GM19099 (cell line): ENCODE measurements around the gene B9D2.

Experiments used
- POLR2A ChIP-seq: IDR thresholded peaks from 3 replicates; pipeline ENCODE4 v1.6.1; 2011; ENCODE audit warnings: low read depth; ENCODE audit not compliant: insufficient read length; ENCODE audit errors: extremely low read depth

B9D2 gene

DNA sequence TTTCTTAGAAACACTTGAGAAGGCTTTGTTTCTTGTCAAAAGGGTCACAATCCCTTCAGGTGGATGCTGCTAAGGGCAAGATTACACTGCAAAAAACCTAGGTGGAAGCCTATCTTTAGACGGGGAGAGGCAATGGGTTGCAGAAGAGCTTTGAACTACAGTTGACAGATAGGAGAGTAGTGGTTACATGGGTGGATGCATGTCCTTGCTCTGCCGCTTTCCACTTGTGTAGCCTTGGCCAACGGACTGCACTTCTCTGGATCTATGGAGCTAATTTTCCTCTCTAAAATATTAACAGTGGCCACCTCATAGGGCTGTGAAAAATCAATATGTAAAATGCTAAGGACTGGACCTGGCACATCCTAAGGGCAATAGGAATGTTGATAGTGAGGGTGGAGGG is 34.6 kb upstream of the B9D2 start:
- no peak for TF ChIP-seq POLR2A

DNA sequence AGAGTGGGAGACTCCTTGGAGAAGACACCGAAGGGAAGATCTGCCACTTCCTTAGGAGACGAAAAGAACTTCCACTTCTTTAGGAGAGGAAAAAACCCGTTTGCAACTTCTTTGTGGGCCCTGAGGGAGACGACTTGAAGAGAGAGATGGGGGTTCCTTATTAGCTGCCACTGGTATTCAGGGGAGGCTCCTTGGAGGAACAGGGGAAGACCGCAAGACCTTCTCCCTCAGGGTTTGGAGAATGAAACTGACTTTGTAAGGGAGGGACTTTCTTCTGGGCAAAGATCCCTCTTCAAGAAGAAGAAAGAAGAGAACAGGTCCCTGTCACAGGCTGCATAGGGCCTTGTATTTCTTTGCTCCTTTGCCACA is 34.1 kb upstream of the B9D2 start:
- TF ChIP-seq POLR2A, result no peak

DNA sequence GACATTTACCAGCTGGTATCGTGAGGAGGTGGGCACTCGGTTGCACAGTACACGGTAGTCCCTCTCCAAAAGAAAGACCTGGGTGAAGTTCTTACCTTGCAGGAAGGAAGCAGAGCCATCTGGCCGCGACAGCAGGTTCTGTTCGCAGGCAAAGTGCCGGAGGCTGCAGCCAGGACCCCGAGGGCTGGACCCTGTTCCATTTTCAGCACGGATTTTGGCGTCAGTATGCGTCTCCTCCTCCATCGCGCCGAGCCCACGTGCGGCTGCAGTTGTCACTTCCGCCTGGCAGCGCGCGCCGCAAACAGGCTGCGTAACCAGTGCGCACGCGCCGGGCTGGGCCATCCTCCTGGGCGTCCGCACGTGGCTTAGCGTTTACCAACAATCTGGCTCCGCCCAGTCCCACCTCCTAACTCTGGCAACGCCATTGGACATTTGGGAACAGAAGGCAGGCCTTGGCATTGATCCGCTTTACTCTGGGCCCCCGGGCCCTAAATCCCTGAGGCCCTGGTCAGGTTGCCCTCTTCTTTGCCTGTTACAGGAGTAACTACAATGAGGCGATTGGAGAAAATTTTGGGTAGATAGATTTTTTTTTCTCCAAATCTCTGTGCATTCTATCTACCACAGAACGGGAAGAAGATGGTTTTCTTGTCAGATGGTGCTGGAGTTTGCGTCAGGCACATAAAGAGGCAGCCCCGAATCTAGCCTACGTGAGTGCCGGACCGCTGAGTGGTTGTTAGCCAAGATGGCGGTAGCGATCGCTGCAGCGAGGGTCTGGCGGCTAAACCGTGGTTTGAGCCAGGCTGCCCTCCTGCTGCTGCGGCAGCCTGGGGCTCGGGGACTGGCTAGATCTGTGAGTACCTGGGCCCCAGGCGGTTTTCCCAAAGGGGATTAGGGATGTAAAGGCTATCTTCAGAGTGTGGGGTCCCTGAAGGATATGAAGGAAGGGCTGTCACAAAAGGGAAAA is 33.4 kb upstream of the B9D2 start, which contains the start of the genes BCKDHA and EXOSC5:
BCKDHA (plus strand) TSS at position 733 of the 964 bp plus-strand sequence; CDS start at position 743, 10 bp downstream.
EXOSC5 (minus strand) TSS at position 274 of the 964 bp plus-strand sequence; CDS start at position 243, 31 bp downstream.
- TF ChIP-seq POLR2A, result peak; percentile 69

DNA sequence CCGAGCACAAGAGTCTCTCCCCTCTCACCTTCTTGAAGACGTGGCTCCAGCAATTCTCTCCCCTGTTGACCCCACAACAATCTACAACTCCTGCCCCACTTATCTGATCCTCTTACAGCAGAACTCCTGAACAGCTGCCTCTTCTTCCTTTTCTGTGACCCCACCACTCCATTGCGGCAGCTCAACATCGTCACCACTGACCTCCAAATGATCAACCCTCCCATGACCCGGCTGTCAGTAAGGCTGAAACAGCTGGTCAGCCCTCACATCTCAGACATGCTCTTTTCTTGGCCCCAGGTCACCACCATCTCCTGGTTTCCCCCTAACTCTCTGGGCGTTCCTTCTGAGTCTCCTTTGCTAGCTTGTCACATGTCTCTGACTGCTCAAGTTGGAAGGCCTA is 31.4 kb upstream of the B9D2 start:
- TF ChIP-seq POLR2A, result no peak

DNA sequence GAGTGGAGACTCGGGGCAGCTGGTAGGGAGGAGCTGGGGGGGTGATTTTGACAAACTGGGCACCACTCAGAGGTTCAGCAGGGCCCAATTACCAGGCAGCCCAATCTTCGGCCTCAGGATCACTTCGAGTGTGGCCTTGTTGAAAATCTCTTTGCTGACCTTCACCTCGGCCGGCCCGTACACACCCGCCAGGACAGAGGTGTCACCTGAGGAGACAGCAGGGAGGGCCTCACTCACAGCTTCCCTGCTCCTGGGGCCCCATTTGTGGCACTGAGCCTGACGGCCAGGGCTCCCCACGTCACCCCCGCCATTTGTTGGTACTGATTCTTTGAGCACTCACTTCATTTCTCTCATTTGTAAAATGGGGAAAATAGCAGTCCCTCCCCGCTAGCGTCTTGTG is 28.8 kb upstream of the B9D2 start:
- no peak for TF ChIP-seq POLR2A

DNA sequence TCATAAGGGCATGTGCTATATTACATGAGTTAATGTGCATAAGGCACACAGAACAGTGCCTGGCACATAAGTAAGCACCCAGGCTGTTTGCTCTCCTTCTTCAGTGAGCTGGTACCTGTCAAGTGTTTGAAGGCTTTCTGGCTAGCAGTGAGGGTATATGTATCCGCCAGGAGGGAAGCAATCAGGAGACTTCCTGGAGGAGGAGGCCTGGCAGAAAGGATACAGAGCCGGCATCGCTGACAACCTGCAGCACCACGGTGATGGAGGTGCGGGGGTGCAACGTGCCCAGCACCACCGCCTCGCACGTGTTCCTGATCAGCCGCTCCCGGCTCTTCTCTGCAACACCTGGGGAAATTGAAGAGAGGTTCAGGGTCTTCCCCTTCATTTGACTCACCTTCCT is 27.7 kb upstream of the B9D2 start:
- no peak for TF ChIP-seq POLR2A

DNA sequence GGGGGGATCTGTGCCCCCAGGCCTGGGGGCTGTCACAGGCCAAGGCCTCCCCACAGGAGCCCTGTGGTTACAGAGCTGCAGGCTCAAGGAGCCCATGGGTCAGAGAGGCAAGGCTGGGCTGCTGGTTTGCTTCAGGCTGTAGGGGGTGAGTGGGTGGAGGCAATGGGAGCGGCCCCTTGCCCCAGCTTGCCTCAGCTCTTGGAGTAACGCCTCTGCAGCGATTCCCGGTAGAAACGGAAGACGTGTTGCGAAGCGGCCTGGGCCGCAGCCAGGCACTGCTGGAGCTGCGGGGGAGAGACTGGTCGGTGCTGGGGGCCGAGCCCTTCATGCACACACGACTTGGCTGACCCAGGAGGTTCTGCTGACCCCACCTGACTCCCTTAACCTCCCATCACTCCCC is 22.5 kb upstream of the B9D2 start:
- TF ChIP-seq POLR2A, result no peak

DNA sequence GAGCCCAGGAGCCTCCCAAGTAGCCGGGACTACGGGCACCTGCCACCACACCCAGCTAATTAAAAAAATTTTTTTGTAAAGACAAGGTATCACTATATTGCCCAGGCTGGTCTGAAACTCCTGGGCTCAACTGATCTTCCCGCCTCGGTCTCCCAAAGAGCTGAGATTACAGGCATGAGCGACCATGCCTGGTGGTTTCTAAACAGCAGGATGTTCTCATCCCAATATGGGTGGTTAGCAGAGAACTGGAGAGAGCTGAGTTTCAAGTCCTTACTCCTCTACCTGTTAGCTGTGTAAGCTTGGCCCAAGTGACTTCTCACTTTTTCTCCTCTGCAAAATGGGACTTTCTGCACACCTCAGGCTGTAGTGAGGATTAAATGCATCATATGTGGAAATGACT is 20.4 kb upstream of the B9D2 start:
- TF ChIP-seq POLR2A, result no peak

DNA sequence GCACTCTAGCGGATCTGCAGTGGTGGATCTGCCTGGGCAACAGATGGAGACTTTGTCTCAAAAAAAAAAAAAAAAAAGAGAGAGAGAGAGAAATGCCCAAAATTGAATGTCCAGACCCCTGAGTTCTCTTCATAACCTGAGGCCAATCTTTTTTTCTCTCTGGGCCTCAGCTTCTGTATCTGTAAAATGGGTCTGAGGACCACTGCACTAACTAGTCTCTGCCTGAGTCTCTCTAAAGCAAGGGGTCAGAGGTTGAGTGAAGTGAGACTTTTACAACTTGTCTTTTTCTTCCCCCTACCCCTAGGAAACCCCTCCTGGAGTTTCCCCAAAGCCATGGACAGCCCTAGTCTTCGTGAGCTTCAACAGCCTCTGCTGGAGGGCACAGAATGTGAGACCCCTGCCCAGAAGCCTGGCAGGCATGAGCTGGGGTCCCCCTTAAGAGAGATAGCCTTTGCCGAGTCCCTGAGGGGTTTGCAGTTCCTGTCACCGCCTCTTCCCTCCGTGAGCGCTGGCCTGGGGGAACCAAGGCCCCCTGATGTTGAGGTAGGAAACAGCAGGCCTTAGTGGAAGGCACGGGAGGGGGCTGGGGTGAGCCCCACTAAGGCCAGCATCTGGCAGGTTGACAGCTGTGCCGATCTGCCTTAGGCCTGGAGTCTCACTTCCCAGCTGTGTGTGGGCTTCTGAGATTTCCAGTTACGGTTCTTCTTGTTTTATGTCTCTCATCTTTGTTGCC is 14.2 kb upstream of the B9D2 start:
- no peak for TF ChIP-seq POLR2A

DNA sequence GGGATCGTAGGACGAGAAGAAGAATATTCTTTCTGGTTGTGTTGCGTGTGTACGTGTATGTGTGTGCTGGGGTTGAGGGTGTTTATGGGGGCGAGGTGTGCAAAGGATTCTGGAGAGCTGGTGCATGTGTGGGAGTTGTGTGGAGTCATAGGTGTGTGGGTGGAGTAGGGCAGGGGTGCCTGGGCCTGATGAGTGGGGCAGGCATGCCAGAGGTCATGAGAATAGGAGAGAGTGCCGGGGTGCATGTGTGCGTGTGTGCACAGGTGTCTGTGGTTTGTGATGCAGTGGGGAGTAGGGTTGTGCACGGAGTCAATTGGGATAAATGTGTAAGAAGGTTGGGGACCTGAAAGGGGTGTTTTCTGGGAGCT is 13.0 kb upstream of the B9D2 start:
- TF ChIP-seq POLR2A, result no peak

DNA sequence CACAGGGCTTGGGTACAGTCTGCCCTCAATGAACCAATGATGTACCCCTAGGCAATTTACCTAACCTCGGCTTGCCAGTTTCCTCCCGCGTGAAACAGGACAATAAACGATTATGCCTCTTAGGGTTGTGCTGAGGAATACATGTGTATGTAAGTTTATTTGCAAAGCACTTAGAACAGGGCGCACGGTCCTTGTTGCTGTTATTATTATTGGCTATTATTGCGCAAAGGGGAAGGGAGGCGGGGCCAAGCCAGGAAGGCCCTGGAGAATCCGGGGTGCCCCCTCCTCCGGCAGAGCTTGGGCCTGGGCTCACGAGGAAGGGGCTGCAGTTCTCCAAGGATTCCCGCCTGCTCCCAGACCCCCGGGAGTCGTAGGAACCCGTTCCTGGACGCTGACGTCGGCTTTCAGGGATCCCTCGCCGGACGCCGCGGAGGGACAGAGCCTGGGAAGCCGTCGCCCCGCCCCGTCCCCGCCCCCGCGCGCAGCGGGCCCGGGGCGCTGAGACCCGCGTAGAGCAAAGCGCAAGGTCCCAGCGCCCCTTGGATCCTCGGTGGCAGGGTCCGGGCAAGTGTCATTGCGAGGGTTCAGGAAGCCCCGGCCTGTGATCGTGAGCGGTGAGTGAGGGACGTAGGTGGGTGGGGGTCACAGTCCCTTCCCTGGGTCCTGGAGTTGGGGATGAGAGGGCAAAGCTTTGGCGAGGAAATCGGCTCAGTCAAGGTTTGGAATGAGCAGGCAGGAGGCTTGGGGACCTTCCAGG is 12.5 kb upstream of the B9D2 start, which contains the start of gene TMEM91:
TMEM91 (plus strand) TSS at position 293 of the 757 bp plus-strand sequence. CDS start 1,777 bp downstream, outside the sequence.
- no peak for TF ChIP-seq POLR2A

DNA sequence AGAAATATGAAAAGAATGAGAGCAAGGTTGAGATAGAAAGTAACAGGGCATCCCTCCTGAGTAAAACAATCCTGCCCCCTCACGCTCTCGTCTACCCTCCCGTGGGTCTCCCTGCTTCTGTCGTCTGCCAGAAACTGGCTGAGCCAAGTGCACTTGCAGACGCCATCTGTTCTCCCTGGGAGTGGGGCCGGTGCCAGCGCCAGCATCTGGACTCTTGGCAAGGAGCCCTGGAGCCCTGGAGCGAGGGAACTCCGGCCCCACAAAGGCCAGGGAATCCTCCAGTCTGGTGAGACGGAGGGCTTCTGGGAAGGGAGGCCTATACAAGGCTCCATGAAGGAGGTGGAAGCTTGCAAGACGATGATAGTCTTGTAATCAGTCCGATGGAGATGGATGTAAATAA is 10.0 kb upstream of the B9D2 start:
- no peak for TF ChIP-seq POLR2A

DNA sequence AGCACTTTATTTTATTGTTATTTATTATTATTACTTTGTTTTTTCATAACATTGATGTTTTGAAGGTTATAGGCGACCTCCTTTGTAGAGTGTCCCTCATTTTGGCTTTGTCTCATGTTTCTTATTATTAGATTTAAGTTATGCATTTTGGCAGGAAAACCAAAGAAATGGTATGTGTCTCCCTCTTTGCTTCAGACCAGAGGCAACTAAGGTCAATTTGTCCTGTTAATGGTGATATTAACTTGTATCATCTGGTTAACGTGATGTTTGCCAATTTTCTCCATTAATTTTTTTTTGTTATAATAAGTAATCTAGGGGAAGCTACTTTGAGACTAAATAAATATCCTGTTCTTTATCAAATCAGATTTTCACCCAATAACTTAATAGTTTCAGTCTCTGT is 8.6 kb upstream of the B9D2 start:
- no peak for TF ChIP-seq POLR2A

DNA sequence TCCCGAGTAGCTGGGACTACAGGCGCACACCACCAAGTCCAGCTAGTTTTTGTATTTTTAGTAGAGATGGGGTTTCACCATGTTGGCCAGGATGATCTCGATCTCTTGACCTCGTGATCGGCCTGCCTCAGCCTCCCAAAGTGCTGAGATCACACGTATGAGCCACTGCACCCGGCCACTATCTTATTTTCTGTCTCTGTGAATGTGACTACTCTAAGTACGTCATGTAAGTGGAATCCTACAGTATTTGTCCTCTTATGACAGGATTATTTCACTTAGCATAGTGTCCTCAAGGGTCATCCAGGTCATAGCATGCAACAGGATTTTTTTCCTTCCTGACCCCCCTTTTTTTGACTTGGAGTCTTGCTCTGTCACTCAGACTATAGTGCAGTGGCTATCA is 7.6 kb upstream of the B9D2 start:
- TF ChIP-seq POLR2A, result no peak

DNA sequence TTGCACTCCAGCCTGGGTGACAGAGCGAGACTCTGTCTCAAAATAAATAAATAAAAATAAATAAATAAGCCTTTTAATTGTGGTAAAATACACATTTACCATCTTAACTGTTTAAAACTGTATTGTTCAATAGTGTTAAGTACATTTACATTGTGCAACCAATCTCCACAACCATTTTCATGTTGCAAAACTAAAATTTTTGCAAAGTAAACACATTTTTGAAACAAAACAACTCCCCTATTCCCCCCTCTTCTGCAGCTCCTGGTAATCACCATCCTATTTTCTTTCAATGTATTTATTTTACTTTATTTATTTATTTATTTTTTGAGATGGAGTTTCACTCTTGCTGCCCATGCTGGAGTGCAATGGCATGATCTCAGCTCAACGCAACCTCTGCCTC is 5.8 kb upstream of the B9D2 start:
- no peak for TF ChIP-seq POLR2A
